GM12878 (cell line): ENCODE measurements around the gene TMEM132D.

Experiments used
- CTCF ChIP-seq, 3 experiments: IDR thresholded peaks in 2 of 3; conservative IDR thresholded peaks in 1 of 3; 2 replicates each; pipeline ENCODE4 v1.5.1; 2011; ENCODE audit warnings: low read depth in 3 of 3, low read length in 3 of 3, mild to moderate bottlenecking in 3 of 3, control low read depth in 2 of 3, moderate library complexity in 2 of 3, inconsistent platforms in 1 of 3, mixed read lengths in 1 of 3; ENCODE audit not compliant: control insufficient read depth in 2 of 3, insufficient read depth in 1 of 3; ENCODE audit errors: extremely low read depth in 1 of 3
- DPF2 ChIP-seq: fragments of 450-650 bp; IDR thresholded peaks from 2 replicates; pipeline ENCODE4 v1.6.1; 2017; ENCODE audit warnings: mild to moderate bottlenecking
- EED ChIP-seq: sonication (generic); IDR thresholded peaks from 2 replicates; pipeline ENCODE4 v1.6.1; 2016; ENCODE audit warnings: antibody characterized with exemption, low read depth
- ESRRA ChIP-seq: IDR thresholded peaks from 2 replicates; pipeline ENCODE4 v1.6.1; 2012; ENCODE audit warnings: mild to moderate bottlenecking, low read length, improper control_type of control experiment
- EZH2 ChIP-seq: IDR thresholded peaks from 2 replicates; pipeline ENCODE4 v1.6.1; 2012; ENCODE audit warnings: low read depth, mild to moderate bottlenecking, control low read depth, inconsistent platforms, low read length, borderline replicate concordance; ENCODE audit not compliant: control insufficient read depth
- FOXM1 ChIP-seq: IDR thresholded peaks from 2 replicates; pipeline ENCODE4 v1.6.1; 2012; ENCODE audit warnings: low read depth, mild to moderate bottlenecking, inconsistent platforms, low read length, moderate library complexity
- HDAC2 ChIP-seq: fragments of 200-600 bp; sonication (generic); IDR thresholded peaks from 2 replicates; pipeline ENCODE4 v1.6.1; 2017
- MYC ChIP-seq: IDR thresholded peaks from 2 replicates; pipeline ENCODE4 v1.6.1; 2011; ENCODE audit warnings: mild to moderate bottlenecking, low read length, moderate library complexity, inconsistent platforms; ENCODE audit not compliant: insufficient read depth, insufficient replicate concordance, insufficient read length, severe bottlenecking
- POLR2A ChIP-seq: IDR thresholded peaks from 2 replicates; pipeline ENCODE4 v1.6.1; 2011; ENCODE audit warnings: low read depth, mild to moderate bottlenecking, low read length
- SP1 ChIP-seq: IDR thresholded peaks from one replicate; pipeline ENCODE4 v1.6.1; 2011; ENCODE audit warnings: low read depth, low read length
- ZNF274 ChIP-seq: IDR thresholded peaks from one replicate; pipeline ENCODE4 v1.8.0; 2011; ENCODE audit not compliant: insufficient read length, insufficient read depth
- TF ChIP-seq, protein P1 (sequence below): IDR thresholded peaks from 2 replicates; pipeline ENCODE4 v1.6.1; 2011; ENCODE audit warnings: borderline replicate concordance, low read depth, mild to moderate bottlenecking, moderate library complexity, low read length; ENCODE audit not compliant: insufficient read depth, poor library complexity, severe bottlenecking
- TF ChIP-seq, protein P2 (sequence below): IDR thresholded peaks from 2 replicates; pipeline ENCODE4 v1.6.1; 2012; ENCODE audit warnings: mild to moderate bottlenecking, low read depth, low read length
- TF ChIP-seq, protein P3 (sequence below): IDR thresholded peaks from 2 replicates; pipeline ENCODE4 v1.6.1; 2011; ENCODE audit warnings: low read depth, mild to moderate bottlenecking, low read length, moderate library complexity, borderline replicate concordance; ENCODE audit errors: extremely low read depth

DNA sequence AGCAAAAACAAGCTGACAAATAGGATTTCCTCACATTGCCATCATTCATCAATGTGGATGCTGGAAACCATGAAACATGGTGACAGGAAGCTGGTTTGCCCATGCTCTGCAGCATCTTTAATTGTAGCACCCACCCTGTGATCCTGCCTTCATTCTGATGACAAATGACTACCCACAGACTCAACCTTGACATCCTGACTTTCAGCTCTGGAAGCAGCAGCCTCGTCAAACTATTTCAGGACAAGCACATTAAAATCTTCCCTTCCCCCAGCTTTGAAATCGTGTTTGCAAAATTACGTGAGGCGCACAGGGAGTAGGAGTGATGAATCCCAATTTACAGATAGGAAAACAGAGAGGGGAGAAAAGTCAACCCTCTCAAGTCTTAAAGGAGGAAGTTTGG is 765.0 kb downstream of the TMEM132D start:
- TF ChIP-seq ZNF274 (no peak), EZH2 (no peak), CTCF (IDR thresholded peaks at IDR 0.05 in 2 of 3, conservative IDR thresholded peaks at IDR 0.05 in 1 of 3; ENCODE audit: control insufficient read depth in 2 of 3, extremely low read depth in 1 of 3, insufficient read depth in 1 of 3, low read depth in 3 of 3, low read length in 3 of 3) (no peak), MYC (no peak), ESRRA (no peak), FOXM1 (no peak), DPF2 (no peak), HDAC2 (no peak), SP1 (no peak), EED (no peak), POLR2A (no peak)
- TF ChIP-seq, protein P1, sequence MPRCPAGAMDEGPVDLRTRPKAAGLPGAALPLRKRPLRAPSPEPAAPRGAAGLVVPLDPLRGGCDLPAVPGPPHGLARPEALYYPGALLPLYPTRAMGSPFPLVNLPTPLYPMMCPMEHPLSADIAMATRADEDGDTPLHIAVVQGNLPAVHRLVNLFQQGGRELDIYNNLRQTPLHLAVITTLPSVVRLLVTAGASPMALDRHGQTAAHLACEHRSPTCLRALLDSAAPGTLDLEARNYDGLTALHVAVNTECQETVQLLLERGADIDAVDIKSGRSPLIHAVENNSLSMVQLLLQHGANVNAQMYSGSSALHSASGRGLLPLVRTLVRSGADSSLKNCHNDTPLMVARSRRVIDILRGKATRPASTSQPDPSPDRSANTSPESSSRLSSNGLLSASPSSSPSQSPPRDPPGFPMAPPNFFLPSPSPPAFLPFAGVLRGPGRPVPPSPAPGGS, result no peak
- TF ChIP-seq, protein P2, sequence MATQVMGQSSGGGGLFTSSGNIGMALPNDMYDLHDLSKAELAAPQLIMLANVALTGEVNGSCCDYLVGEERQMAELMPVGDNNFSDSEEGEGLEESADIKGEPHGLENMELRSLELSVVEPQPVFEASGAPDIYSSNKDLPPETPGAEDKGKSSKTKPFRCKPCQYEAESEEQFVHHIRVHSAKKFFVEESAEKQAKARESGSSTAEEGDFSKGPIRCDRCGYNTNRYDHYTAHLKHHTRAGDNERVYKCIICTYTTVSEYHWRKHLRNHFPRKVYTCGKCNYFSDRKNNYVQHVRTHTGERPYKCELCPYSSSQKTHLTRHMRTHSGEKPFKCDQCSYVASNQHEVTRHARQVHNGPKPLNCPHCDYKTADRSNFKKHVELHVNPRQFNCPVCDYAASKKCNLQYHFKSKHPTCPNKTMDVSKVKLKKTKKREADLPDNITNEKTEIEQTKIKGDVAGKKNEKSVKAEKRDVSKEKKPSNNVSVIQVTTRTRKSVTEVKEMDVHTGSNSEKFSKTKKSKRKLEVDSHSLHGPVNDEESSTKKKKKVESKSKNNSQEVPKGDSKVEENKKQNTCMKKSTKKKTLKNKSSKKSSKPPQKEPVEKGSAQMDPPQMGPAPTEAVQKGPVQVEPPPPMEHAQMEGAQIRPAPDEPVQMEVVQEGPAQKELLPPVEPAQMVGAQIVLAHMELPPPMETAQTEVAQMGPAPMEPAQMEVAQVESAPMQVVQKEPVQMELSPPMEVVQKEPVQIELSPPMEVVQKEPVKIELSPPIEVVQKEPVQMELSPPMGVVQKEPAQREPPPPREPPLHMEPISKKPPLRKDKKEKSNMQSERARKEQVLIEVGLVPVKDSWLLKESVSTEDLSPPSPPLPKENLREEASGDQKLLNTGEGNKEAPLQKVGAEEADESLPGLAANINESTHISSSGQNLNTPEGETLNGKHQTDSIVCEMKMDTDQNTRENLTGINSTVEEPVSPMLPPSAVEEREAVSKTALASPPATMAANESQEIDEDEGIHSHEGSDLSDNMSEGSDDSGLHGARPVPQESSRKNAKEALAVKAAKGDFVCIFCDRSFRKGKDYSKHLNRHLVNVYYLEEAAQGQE, result no peak
- TF ChIP-seq, protein P3, sequence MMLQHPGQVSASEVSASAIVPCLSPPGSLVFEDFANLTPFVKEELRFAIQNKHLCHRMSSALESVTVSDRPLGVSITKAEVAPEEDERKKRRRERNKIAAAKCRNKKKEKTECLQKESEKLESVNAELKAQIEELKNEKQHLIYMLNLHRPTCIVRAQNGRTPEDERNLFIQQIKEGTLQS, result no peak
